ENCODE data around the gene S100P.

Gene S100P

GRCh38 chr4:6727081-6727942 lies 33.6 kb downstream of the S100P start:
- DNase-seq: no peak

- DNase-seq: no peak
Observed at GRCh38 chr4:6727943-6728250, 34.2 kb downstream of the S100P start.

DNA sequence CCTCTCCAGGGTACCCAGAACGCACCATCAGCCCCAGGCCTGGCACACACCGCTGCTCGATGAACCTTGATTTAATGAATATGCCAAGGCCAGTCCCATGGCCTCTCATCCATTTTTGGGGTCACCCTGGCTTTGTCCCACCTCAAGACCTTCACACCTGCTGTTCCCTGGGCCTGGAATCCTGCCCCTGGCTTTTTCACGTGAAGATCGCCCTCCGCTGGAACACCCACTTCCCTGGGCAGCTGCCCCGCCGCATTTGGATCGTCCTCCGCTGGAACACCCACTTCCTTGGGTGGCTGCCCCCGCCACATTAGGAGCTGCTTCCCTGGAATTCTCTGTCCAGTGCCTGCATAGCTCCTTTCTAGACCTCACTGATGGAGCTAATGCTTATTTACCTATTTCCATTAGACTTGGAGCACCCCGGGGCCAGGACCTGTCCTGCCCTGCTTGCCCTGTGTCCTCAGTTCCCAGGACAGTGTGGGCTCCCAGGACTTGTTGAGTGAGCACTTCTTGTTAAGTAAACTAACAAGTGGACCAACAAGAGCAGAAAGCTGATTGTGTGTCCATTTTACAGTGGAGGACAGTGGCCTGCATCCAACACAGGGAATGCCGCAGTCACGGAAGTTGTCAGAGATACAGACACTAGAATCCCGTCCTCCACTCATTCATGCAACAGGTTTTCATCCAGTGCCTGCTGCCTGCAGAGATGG lies 34.8 kb downstream of the S100P start:
- DNase-seq: no peak

GRCh38 chr4:6730603-6731317 lies 37.1 kb downstream of the S100P start:
- DNase-seq: no peak

DNA sequence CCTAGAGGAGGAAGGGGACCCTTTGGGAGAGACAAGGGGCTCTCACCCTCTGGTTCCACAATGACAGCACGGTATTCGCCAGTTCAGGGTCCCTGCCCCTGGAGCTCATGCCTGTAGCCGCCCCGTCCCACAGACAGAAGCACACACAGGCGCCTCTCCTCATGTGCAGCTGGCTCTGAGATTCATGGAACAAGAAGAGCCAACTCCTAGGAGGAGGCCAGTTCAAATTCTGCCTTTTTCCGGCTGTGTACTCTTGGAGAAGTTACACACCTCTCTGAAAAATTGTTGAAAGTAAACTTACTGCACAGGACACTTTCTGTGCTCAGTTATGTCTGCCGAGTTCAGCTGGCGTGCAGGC lies 37.6 kb downstream of the S100P start:
- DNase-seq: no peak

GRCh38 chr4:6731780-6732179 lies 38.1 kb downstream of the S100P start:
- no peak for DNase-seq

DNA sequence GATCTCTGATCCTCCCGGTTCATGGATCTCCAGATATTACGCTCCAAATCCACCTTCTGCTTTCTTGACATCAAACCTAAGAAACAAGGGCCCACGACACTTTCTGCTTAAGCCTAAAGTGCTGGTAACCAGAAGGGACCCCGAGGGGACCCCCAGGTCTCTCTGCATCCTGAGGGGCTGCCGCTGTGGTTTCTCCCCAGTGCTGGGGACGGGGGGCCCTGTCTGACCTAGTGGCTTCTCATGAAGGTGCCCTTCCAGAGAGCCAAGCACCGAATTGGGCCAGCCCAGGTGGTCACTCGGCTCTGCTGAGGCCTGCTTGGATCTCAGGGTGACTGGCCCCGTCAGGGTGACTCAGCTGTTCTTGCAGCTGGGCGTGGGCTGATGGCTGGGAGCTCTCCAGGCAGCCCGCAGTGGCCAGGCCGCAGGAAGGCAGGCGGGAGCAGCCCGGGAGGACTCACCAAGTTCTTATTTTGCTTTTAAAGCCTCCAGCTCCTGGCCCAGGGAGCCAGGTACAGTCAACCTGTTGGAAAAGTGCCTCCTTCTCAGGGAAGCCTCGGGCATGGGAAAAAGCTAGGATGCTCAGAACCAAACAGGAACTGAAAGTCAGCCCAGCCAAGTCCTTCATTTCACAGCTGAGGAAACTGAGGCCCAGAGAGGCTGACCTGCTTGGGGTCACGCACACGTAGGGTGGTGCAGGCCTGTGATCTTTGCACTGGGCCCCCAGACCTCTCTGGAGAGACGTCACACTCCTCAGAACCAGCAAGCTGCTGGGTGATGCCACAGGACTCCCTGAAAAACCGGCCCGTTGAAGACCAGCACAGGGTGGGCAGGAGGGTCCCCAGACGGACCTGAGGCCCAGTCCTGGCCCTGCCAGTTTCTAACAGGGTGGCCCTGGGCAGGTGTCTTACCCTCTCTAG lies 39.0 kb downstream of the S100P start:
- no peak for DNase-seq

GRCh38 chr4:6733358-6734164 lies 39.9 kb downstream of the S100P start:
- DNase-seq: no peak

DNA sequence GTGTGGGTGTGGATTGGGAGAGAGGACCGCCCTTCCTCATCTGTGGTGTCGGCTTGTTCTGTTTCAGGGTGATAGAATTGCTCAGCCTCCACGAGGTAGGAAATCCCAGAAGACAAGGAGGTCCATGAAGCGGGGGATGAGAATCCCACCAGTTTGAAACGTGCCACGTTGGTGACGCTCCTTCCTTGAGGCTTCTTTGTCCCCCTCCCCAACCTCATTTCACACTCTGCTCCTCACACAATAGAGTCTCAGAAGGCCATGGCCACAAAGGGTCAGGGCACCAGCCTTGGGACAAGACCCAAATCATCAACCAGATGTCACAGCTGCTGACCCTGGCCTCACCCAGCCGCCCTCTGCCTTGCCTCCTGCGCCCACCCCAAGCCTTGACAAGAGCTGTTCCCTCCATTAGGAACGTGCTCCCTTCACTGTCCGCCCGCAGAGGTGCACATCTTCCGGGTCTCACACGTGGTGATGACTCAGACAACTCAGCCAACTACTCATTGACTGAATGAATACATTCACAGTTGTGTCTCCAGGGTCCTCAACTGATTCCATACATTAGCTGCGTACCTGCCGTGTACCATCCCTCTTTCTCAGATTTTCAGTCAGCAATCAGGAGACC lies 40.6 kb downstream of the S100P start:
- no peak for DNase-seq

- no peak for DNase-seq
Observed at GRCh38 chr4:6739920-6740319, 46.2 kb downstream of the S100P start.

DNA sequence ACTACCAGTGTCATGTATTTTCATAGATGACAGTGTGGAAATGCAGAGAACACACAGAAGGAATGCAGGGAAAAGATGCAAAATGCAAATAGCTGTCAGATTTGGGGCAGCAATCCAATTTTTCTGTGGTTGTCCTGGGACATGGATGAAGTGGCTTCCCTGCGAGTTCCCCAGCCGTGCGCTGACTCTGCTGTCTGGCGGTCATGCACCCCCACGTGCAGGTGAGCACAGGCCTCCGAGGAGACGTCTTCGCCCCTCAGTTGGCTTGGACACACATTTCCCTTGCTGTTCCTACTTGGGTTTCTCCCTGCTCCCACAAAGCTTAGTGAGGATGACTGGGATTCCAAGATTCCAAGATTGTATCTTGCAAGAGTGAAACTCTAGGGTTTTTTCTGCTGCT lies 46.7 kb downstream of the S100P start:
- no peak for DNase-seq

- DNase-seq: no peak
Observed at GRCh38 chr4:6742507-6742906, 48.8 kb downstream of the S100P start.

DNA sequence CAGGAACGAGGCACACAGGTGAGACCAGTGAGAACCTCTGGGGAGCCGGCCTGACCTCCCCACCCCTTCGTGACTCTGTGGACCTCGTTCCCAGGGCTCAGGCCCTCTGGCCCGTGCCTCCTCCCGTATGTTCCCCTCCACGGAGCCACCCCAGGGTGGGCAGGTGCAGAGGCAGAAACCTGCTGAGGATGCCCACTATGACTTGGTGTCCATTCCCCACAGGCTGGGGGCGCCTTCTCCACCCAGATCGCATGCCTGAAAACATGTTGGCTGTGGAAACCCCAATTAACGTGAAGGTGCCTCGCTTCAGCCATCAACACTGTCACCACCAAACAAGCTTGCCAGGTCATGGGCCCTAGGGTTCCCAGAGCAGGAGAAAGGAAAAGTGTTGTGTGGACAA lies 49.3 kb downstream of the S100P start:
- no peak for DNase-seq

All from SW 1271 (cell line).